T-helper 2 cell treated with Interferon-gamma antibody and Interleukin-4, amounts not matched to agents 5 μg/mL and 100 μg/mL, for 36 hours (primary cell): ENCODE measurements around the gene KLK8.

ENCODE experiments used
- DNase-seq: peaks from one replicate; pipeline ENCODE4 v3.0.0; 2021; ENCODE audit warnings: low spot score
- H3K27ac Mint-ChIP-seq: one replicate; pipeline ENCODE4 v1.8.0; 2021; ENCODE audit warnings: mild to moderate bottlenecking, mixed read lengths
- H3K27me3 Mint-ChIP-seq: one replicate; pipeline ENCODE4 v1.8.0; 2021; ENCODE audit warnings: low read depth, mixed read lengths
- H3K36me3 Mint-ChIP-seq: one replicate; pipeline ENCODE4 v1.8.0; 2021; ENCODE audit warnings: low read depth, mixed read lengths
- H3K4me1 Mint-ChIP-seq: one replicate; pipeline ENCODE4 v1.8.0; 2021; ENCODE audit warnings: low read depth, mixed read lengths
- H3K4me3 Mint-ChIP-seq: one replicate; pipeline ENCODE4 v1.8.0; 2022; ENCODE audit warnings: mild to moderate bottlenecking, moderate library complexity, mixed read lengths
- H3K9me3 Mint-ChIP-seq: one replicate; pipeline ENCODE4 v1.8.0; 2021; ENCODE audit warnings: mixed read lengths

KLK8 gene, protein sequence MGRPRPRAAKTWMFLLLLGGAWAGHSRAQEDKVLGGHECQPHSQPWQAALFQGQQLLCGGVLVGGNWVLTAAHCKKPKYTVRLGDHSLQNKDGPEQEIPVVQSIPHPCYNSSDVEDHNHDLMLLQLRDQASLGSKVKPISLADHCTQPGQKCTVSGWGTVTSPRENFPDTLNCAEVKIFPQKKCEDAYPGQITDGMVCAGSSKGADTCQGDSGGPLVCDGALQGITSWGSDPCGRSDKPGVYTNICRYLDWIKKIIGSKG

DNA sequence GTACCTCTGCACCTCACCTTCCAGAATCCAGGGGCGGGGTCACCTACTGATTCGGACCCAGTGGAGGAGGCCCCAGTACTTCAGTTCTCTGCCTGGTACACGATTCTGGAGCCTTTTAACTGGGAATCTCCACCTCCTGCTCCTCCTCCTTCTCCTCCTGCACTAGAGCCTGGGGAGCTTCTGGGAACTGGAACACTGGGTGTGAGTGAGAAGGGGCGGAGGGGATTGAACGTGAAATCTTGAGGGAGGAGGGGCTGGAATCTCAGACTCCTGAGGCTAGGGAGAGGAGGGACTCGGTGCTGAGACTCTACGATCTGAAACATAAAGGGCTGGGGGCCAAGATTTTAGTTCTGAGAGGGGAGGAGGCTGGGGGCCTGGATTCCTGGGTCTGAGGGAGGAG, at the start of gene KLK8:
Gene KLK8 (minus strand): TSS at position 90 of the 400 bp plus-strand sequence. CDS start 437 bp downstream, outside the sequence.
- DNase-seq: no peak
- Mint-ChIP-seq H3K27me3 (no peaks in the 10 kb centered on the region), H3K9me3 (no peaks in the 10 kb centered on the region), H3K4me3 (no peak within 1 kb of the TSS), H3K4me1 (no peaks in the 10 kb centered on the region), H3K27ac (no peak within 1 kb of the TSS), H3K36me3 (no peaks in the 10 kb centered on the region)

DNA sequence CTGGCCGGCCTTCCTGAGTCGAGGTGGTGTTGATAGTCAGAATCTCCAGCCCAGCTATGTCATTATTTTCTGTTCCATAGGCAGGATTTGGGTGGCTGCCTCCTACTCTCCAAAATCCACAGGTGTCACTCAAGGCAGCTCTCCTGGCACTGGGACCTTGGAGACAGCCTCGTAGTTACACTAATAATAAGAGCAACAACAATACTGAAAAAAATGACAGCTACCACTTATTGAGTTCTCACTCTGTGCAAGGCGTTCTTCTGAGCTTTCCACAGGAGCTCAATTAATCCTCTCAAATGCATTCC, 45.6 kb upstream of the KLK8 start:
- no peaks in the 10 kb centered on the region for H3K9me3 Mint-ChIP-seq
- no peaks in the 10 kb centered on the region for H3K36me3 Mint-ChIP-seq
- H3K4me3 Mint-ChIP-seq: no peak overlapping the region
- no peaks in the 10 kb centered on the region for H3K4me1 Mint-ChIP-seq
- no peak for DNase-seq
- H3K27me3 Mint-ChIP-seq: peaks cover 9% of the 10 kb centered on the region
- H3K27ac Mint-ChIP-seq: no peak overlapping the region

DNA sequence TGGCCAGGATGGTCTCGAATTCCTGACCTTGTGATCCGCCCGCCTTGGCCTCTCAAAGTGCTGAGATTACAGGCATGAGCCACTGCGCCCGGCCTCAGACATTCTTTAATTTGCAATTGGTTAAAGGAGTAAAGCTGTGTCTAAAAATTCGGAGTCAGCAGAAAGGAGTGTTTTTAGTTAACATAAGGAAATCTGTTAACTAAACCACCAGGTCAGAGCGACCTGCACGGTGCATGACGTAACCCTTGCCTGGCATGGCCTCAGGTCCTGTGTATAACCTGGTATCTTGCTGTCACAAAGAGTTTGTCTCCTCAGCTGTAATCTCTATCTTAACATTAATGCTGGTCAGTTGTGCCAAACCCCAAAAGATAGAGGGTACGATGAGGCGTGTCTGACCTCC, 42.9 kb upstream of the KLK8 start:
- Mint-ChIP-seq H3K36me3 (no peaks in the 10 kb centered on the region), H3K4me3 (no peak overlapping the region), H3K27ac (no peak overlapping the region), H3K9me3 (no peaks in the 10 kb centered on the region), H3K27me3 (peaks cover 9% of the 10 kb centered on the region), H3K4me1 (no peaks in the 10 kb centered on the region)
- no peak for DNase-seq

DNA sequence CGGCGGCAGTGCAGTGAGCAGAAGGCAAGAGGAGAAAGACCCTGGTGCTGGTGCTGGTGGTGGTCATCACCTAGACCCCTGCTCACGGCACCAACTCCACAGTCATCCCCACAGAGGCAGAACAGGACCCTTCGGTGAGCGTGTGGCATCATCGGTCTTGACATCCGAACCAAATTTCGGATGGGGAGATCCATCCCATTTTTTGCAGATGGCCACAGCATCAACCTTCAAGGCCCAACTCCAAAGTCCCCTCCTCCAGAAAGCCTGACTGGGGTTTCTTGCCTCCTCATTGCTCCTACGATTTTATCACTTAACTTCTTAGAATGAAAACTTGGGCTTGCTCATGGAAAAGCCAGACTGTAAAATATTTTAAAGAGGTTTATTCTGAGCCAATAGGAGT, 42.1 kb upstream of the KLK8 start:
- H3K27ac Mint-ChIP-seq: no peak overlapping the region
- no peaks in the 10 kb centered on the region for H3K9me3 Mint-ChIP-seq
- DNase-seq: no peak
- no peak overlapping the region for H3K4me3 Mint-ChIP-seq
- no peaks in the 10 kb centered on the region for H3K36me3 Mint-ChIP-seq
- H3K4me1 Mint-ChIP-seq: no peaks in the 10 kb centered on the region
- peaks cover 9% of the 10 kb centered on the region for H3K27me3 Mint-ChIP-seq

DNA sequence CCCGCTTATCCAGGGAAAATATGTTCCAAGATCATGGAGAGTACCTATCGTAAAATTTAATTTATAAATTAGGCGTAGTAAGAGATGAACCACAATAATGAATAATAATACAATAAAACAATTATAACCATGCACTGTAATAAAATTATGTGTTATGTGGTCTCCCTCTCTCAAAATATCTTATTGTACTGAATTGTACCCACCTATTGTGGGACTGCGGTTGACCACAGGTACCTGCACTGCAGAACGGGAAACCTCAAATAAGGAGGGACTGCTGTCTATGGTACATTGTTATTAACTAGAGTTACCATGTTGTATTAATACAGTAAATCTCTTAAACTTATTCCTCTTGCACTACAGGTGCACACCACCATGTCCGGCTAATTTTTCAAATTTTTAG, 38.7 kb upstream of the KLK8 start:
- no peak for DNase-seq
- Mint-ChIP-seq H3K4me3 (no peak overlapping the region), H3K27me3 (no peaks in the 10 kb centered on the region), H3K9me3 (no peaks in the 10 kb centered on the region), H3K36me3 (no peaks in the 10 kb centered on the region), H3K27ac (no peak overlapping the region), H3K4me1 (no peaks in the 10 kb centered on the region)

DNA sequence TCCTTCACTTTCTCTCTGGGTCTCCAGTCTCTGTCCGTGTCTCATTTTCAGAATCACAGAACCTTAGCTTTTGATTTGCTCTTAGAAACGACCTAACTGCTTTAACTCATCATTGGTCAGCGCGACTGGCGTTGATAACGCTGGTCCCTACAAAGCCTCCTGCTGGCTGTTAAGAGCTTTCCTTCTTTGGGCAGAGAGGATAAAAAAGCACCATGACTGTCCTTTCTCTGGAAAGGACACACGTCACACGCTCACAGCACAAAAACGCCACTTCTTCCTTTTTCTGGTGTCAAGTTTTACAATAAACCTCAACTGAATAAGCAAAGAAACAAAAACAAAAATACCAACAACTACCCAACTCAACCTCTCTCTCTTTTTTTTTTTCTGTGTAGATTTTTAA, 35.1 kb upstream of the KLK8 start:
- no peak overlapping the region for H3K27ac Mint-ChIP-seq
- no peaks in the 10 kb centered on the region for H3K36me3 Mint-ChIP-seq
- H3K4me3 Mint-ChIP-seq: no peak overlapping the region
- peaks cover 3% of the 10 kb centered on the region for H3K27me3 Mint-ChIP-seq
- no peak for DNase-seq
- H3K4me1 Mint-ChIP-seq: no peaks in the 10 kb centered on the region
- no peaks in the 10 kb centered on the region for H3K9me3 Mint-ChIP-seq

DNA sequence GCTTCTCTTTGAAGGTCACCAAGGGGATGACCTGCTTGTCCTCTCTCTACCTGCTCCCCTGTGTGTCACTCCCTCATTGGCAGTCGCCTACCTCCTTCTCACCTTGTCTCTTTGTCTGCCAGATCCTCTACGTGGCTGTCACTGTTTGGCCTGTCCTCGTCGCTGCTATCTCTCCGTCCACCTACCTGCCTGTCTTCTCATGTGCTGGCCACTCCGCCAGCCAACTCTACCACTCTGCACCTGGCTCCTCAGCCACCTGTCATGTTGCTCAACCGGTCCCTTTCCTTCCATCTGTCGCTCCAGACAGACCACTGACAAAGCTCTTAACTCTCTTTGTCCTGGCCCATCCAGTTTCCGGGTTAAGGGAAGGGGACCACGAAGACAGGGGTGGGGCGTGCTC, 33.3 kb upstream of the KLK8 start, which contains the start of gene KLK12:
Gene KLK12 (minus strand): TSS at position 299 of the 400 bp plus-strand sequence. CDS start 381 bp downstream, outside the sequence.
- no peak within 1 kb of the TSS for H3K4me3 Mint-ChIP-seq

DNA sequence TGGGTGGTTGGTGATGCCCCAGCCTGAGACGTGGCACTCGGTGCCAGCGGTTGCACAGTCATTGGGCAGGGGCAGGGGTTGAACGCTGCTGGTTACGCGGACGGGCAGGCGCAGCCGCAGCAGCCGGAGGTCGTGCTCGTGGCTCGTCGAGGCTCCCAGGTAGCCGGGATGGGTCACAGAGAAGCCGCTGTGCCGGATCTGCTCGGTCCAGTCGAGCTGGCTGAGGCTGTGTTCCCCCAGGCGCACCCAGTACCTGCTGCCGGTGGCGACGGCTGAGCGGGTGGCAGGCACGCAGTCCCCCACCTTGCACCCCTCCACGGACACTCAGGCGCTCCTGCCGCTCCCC, 30.4 kb upstream of the KLK8 start:
- no peaks in the 10 kb centered on the region for H3K36me3 Mint-ChIP-seq
- no peak overlapping the region for H3K27ac Mint-ChIP-seq
- no peak for DNase-seq
- H3K27me3 Mint-ChIP-seq: peaks cover 3% of the 10 kb centered on the region
- no peak overlapping the region for H3K4me3 Mint-ChIP-seq
- no peaks in the 10 kb centered on the region for H3K9me3 Mint-ChIP-seq
- H3K4me1 Mint-ChIP-seq: no peaks in the 10 kb centered on the region

More for the DNA sequence above, 33.3 kb upstream of the KLK8 start, which contains the start of gene KLK12:
- Mint-ChIP-seq H3K9me3 (no peaks in the 10 kb centered on the region), H3K36me3 (no peaks in the 10 kb centered on the region), H3K4me1 (no peaks in the 10 kb centered on the region), H3K27ac (no peak within 1 kb of the TSS), H3K27me3 (peaks cover 3% of the 10 kb centered on the region)
- DNase-seq: no peak

DNA sequence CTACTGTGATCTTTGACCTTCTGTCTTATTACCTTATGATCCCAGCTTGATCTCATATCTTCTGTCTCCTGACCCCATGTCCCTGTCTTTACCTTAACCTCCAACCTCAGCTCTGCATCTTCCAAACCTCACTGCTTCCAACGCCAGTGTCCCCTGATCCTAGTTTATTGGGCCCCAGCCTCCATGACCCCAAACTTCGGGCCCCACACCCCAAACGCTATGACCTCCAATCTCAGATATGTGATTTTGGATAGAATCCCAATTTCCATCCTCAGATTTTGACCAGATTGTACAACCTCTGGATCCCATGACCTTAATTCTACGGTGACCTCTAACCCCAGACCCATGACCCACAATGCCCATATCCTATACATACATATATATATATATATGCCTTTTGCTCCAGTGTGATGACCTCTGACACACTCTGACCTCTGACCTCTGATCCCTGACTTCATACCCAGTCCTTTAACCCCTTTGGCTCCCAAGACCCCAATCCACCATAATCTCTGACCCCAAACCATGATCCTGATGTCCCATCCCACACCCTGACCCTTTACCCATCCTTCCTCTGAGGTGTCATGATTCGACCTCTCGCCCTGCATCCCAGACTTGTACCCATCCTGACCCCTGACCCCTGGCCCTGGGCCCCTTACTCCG, 29.9 kb upstream of the KLK8 start:
- H3K27ac Mint-ChIP-seq: no peak overlapping the region
- no peaks in the 10 kb centered on the region for H3K4me1 Mint-ChIP-seq

DNA sequence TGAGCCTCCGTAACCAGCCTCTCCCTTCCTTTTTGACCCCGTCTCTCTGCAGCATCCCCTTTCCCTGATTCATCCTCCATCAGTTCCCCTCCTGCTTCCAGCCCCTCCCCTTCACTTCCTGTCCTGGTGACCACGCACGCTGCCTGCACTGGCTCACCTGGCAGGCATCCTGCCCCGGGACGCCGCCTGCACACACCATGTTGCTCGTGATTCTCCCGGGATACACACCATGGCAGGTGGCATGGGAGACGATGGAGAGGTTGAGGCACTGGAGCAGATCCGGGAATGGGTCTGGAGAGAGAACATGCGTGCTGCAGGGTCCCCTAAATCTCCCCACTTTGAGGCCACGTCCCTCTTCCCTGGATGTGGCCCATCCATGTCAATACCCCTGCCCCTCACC, 29.2 kb upstream of the KLK8 start:
- Mint-ChIP-seq H3K9me3 (no peaks in the 10 kb centered on the region), H3K4me3 (no peak overlapping the region), H3K27ac (no peak overlapping the region), H3K27me3 (peaks cover 6% of the 10 kb centered on the region), H3K4me1 (no peaks in the 10 kb centered on the region), H3K36me3 (no peaks in the 10 kb centered on the region)
- no peak for DNase-seq

More for the DNA sequence above, 29.9 kb upstream of the KLK8 start:
- no peak overlapping the region for H3K4me3 Mint-ChIP-seq
- H3K27me3 Mint-ChIP-seq: peaks cover 6% of the 10 kb centered on the region
- H3K36me3 Mint-ChIP-seq: no peaks in the 10 kb centered on the region
- no peaks in the 10 kb centered on the region for H3K9me3 Mint-ChIP-seq
- no peak for DNase-seq

DNA sequence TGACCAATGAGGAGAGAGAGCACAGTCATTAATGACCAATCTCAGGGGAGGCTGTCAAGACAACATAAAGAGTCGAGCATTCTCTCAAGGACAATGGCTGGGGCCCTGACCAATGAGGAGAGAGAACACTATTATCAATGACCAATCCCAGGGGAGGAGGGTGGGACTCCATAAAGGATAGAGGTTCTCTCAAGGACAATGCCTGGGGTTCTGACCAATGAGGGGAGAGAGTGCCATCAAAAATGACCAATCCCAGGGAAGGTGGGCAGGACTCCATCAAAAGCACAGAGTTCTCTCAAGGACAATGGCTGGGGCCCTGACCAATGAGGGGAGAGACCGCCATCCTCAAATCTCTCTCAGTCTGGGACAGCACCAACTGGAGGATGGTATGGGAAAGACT, 28.3 kb upstream of the KLK8 start:
- Mint-ChIP-seq H3K27me3 (peaks cover 8% of the 10 kb centered on the region), H3K4me3 (no peak overlapping the region), H3K27ac (no peak overlapping the region), H3K4me1 (no peaks in the 10 kb centered on the region), H3K9me3 (no peaks in the 10 kb centered on the region), H3K36me3 (no peaks in the 10 kb centered on the region)
- no peak for DNase-seq

DNA sequence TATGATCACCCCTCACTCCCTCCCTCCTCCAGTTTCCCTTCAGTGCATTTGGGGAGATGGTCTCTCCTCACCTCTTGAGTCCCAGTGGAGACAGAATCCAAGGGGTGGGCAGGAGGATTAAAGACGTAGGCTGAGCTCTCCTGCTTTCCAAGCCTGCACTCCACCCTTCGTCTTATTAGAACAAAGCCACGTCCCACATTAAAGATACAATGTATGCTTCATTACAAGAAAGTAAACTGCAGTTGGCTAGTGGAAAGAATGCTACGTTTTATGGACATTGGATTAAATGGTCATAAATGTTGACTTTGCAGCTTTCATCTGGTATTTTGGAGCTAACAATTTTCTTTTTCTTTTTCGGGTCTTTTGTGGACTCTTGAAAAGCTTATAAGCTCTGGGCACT, 26.5 kb upstream of the KLK8 start:
- Mint-ChIP-seq H3K4me3 (no peak overlapping the region), H3K27ac (no peak overlapping the region), H3K27me3 (peaks cover 5% of the 10 kb centered on the region), H3K36me3 (no peaks in the 10 kb centered on the region), H3K4me1 (no peaks in the 10 kb centered on the region), H3K9me3 (no peaks in the 10 kb centered on the region)
- no peak for DNase-seq

DNA sequence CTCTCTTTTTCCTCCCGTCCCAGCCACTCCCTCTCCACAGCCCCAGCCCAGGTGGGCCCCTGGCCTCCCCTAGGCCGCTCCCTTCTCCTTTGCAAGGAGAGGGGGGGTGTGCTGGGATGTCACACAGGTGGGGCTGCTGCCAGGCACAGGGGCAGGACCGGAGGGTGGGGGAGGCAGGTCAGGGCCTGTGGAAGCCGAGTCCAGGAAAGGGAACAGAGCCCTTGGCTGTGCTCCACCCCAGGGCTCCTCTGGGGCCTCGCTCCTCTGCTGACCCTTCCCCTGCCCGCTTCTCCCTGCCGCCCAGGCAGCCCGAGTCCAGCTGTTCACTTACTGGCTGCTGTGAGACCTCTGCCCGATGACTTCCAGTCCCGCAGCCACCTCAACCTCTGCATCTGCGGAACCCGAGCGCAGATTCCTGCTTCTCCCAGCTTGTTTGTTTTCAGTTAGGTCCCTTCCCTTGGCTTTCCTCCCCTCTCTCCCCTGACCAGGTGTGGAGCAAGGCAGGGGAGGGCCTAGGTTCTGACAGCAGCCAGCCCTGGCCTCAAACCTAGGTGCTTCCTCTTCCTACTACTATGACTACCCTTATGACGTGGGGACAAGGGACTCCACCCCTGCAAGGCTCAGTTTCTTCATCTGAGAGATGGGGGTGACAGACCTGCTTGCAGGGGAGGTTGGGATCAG, 25.9 kb upstream of the KLK8 start:
- peaks cover 8% of the 10 kb centered on the region for H3K27me3 Mint-ChIP-seq
- no peak overlapping the region for H3K4me3 Mint-ChIP-seq
- DNase-seq: no peak
- no peaks in the 10 kb centered on the region for H3K4me1 Mint-ChIP-seq
- H3K9me3 Mint-ChIP-seq: no peaks in the 10 kb centered on the region
- no peaks in the 10 kb centered on the region for H3K36me3 Mint-ChIP-seq
- H3K27ac Mint-ChIP-seq: no peak overlapping the region

DNA sequence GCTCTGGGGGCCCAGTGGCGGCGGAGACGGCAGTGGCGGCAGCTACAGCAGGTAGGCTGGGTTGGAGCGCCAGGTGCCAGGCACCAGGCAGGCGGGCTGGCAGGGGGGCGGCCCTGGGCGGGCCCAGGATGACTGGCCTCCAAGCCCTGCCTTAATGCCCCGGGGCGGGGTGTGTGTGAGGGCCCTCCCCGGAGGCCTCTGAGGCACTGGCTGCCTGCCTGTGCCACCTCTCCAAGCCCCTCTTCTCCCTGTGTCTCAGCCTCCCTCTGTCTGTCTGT, 25.1 kb upstream of the KLK8 start, which contains the start of gene KLK11:
Gene KLK11 (minus strand): TSS at position 63 of the 278 bp plus-strand sequence. CDS start 985 bp downstream, outside the sequence.
- Mint-ChIP-seq H3K27me3 (peaks cover 8% of the 10 kb centered on the region), H3K9me3 (no peaks in the 10 kb centered on the region), H3K36me3 (no peaks in the 10 kb centered on the region), H3K4me1 (no peaks in the 10 kb centered on the region), H3K27ac (no peak within 1 kb of the TSS), H3K4me3 (no peak within 1 kb of the TSS)
- no peak for DNase-seq
